Measurements from ENCODE around the gene TSC22D2. TPM values are rescaled to one million over a fixed set of nuclear protein-coding genes. Genes with fewer than 3 reads are reported as not detected.

The TSC22D2 gene
- total RNA-seq, 2 donors from 2014 or later = 22.2 to 35.8 TPM

GRCh38 chr3:150402217-150402616, 5.9 kb upstream of the TSC22D2 start:
- TF ChIP-seq, protein P1, sequence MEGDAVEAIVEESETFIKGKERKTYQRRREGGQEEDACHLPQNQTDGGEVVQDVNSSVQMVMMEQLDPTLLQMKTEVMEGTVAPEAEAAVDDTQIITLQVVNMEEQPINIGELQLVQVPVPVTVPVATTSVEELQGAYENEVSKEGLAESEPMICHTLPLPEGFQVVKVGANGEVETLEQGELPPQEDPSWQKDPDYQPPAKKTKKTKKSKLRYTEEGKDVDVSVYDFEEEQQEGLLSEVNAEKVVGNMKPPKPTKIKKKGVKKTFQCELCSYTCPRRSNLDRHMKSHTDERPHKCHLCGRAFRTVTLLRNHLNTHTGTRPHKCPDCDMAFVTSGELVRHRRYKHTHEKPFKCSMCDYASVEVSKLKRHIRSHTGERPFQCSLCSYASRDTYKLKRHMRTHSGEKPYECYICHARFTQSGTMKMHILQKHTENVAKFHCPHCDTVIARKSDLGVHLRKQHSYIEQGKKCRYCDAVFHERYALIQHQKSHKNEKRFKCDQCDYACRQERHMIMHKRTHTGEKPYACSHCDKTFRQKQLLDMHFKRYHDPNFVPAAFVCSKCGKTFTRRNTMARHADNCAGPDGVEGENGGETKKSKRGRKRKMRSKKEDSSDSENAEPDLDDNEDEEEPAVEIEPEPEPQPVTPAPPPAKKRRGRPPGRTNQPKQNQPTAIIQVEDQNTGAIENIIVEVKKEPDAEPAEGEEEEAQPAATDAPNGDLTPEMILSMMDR (IDR thresholded peaks at IDR 0.05) = no peak
- Histone ChIP-seq H3K4me3 (no peak overlapping the region), H3K9me3 (no peaks in the 10 kb centered on the region), H3K27me3 (replicated peaks; ENCODE audit: insufficient read depth) (no peaks in the 10 kb centered on the region), H3K36me3 (no peaks in the 10 kb centered on the region), H3K4me1 (ENCODE audit: control insufficient read depth in 1 of 2, low read depth in 2 of 2) (peaks cover 6 to 11% of the 10 kb centered on the region in 2 donors), H3K27ac (no peak overlapping the region)
- DNase-seq (ENCODE audit: low spot score) (no peak), ATAC-seq (ENCODE audit: insufficient number of reproducible peaks, low FRiP score, low read depth) (no peak)

DNA sequence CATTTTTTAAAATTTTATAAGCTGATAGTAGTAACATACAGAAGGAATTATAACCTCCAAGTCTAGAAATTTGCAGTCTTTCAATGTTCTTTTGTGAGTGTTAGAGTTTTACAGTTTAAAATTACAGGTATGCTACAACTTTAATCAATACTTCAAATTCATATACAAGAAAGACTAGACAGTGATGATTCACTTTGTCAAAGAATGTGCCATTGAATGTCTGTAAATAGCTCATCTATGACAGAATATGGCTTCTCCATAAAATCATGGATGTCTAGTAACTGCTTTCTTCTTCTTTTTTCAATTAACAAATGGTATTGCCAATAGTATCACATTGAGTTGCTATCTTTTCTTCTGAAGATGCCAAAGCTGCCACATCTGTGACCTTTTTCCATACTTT, 4.1 kb upstream of the TSC22D2 start:
- ATAC-seq (ENCODE audit: insufficient number of reproducible peaks, low FRiP score, low read depth) (no peak), DNase-seq (ENCODE audit: low spot score) (no peak)
- H3K27ac ChIP-seq = no peak overlapping the region
- no peaks in the 10 kb centered on the region for H3K9me3 ChIP-seq
- no peaks in the 10 kb centered on the region for H3K27me3 ChIP-seq (replicated peaks; ENCODE audit: insufficient read depth)
- no peaks in the 10 kb centered on the region for H3K36me3 ChIP-seq
- TF ChIP-seq, protein P1 (IDR thresholded peaks at IDR 0.05) = no peak
- H3K4me3 ChIP-seq = no peak overlapping the region
- peaks cover 6 to 9% of the 10 kb centered on the region in 2 donors for H3K4me1 ChIP-seq (ENCODE audit: control insufficient read depth in 1 of 2, low read depth in 2 of 2)

DNA sequence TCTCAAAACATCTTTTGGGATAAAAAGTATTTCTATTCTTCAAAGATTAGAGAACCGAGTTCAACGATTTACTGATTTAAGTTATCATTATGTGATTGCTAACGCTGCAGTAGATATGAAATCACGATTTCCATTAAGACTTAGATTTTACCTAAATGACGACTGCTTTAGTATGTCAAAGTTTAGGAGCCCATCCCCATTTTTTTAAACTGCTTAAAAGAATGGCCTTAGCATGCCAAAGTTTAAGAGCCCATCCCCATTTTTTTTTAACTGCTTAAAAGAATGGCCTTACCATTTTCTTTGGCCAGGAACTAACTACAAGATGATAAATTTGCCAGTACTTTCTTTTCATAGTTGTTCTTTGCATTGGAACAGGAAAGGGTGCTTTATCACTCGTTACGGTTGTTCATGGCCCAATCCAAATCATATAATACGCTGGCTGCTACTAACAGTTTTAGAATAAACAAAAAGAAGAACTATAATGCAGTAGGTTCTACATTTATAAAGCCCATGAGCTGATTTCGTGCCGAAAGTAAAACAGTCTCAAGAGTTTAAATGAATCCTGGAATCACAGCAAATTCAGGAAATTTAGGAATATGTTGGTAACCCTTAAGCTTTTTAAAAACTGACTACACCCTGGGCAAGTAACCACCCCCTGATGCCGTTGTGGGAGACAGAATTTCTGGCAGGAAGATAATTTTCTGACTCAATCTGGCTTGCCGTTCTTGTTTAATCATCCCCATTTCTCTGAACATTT, 869 bp upstream of the TSC22D2 start:
- no peaks in the 10 kb centered on the region for H3K27me3 ChIP-seq (replicated peaks; ENCODE audit: insufficient read depth)
- peak; percentile 18 for DNase-seq (ENCODE audit: low spot score)
- peak overlapping the region; percentile 85 for H3K4me3 ChIP-seq
- H3K27ac ChIP-seq = peak overlapping the region; percentile 97 to 98
- H3K9me3 ChIP-seq = no peaks in the 10 kb centered on the region
- TF ChIP-seq, protein P1 (IDR thresholded peaks at IDR 0.05) = no peak
- peaks cover 6 to 9% of the 10 kb centered on the region in 2 donors for H3K4me1 ChIP-seq (ENCODE audit: control insufficient read depth in 1 of 2, low read depth in 2 of 2)
- H3K36me3 ChIP-seq = no peaks in the 10 kb centered on the region
- peak; percentile 1 for ATAC-seq (ENCODE audit: insufficient number of reproducible peaks, low FRiP score, low read depth)

DNA sequence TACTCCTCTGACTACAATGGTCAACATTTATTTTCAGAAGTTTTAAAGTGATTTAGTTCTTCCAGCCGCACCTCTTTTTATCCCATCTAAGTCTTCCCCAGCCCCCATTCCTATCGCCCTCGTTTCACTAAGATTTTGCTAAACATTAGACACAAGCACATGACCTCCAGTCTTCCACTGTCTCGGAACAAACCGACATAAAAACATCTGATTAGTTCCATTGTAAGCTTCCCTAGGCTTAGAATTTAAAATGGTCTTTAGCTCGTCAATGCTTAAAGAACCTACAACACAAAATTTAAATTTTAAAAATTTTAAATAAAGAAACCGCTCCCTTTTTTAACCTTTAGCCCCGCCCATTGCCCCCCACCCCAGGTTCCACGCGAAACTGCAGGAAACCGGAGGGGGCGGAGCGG, 284 bp upstream of the TSC22D2 start:
- Histone ChIP-seq H3K36me3 (no peaks in the 10 kb centered on the region), H3K4me1 (ENCODE audit: control insufficient read depth in 1 of 2, low read depth in 2 of 2) (peaks cover 6 to 9% of the 10 kb centered on the region in 2 donors), H3K9me3 (no peaks in the 10 kb centered on the region), H3K27ac (peak overlapping the region; percentile 97 to 98), H3K4me3 (peak overlapping the region; percentile 85), H3K27me3 (replicated peaks; ENCODE audit: insufficient read depth) (no peaks in the 10 kb centered on the region)
- ATAC-seq (ENCODE audit: insufficient number of reproducible peaks, low FRiP score, low read depth) = peak; percentile 15
- DNase-seq (ENCODE audit: low spot score) = no peak
- TF ChIP-seq, protein P1 (IDR thresholded peaks at IDR 0.05) = no peak

GRCh38 chr3:150409125-150409511, 1.0 kb downstream of the TSC22D2 start:
- DNase-seq (ENCODE audit: low spot score) (no peak), ATAC-seq (ENCODE audit: insufficient number of reproducible peaks, low FRiP score, low read depth) (peak; percentile 0)
- no peaks in the 10 kb centered on the region for H3K27me3 ChIP-seq (replicated peaks; ENCODE audit: insufficient read depth)
- TF ChIP-seq, protein P1 (IDR thresholded peaks at IDR 0.05) = no peak
- H3K27ac ChIP-seq = peak overlapping the region; percentile 97 to 98
- H3K4me3 ChIP-seq = peak overlapping the region; percentile 85
- H3K9me3 ChIP-seq = no peaks in the 10 kb centered on the region
- H3K36me3 ChIP-seq = no peaks in the 10 kb centered on the region
- H3K4me1 ChIP-seq (ENCODE audit: control insufficient read depth in 1 of 2, low read depth in 2 of 2) = peaks cover 6 to 12% of the 10 kb centered on the region in 2 donors

All from thoracic aorta (tissue), 2 donors.